ENCODE data around the gene SH3TC1. TPM values are rescaled to one million over a fixed set of nuclear protein-coding genes. Genes with fewer than 3 reads are reported as not detected.

The SH3TC1 gene
- total and polyA plus RNA-seq, 2 of the 8 experiments (the other 6 are each of a cell fraction or from before 2014, with no cell fraction given): 0.15 TPM; not detected in 1

- no peak for TF ChIP-seq JUN (IDR thresholded peaks at IDR 0.05; ENCODE audit: low read depth, low read length)
- TF ChIP-seq EGR1 (IDR thresholded peaks at IDR 0.05; ENCODE audit: borderline replicate concordance, low read depth, low read length): no peak
Observed at GRCh38 chr4:8202108-8203051, 3.3 kb downstream of the SH3TC1 start (continued).
